Endometrial microvascular endothelial cells (primary cell): ENCODE data around the gene TNFSF8. TPM values are rescaled to one million over a fixed set of nuclear protein-coding genes. Genes with fewer than 3 reads are reported as not detected.

Experiments
- in situ Hi-C: cut with HindIII; loops from 2 replicates; pipeline ENCODE4 v1.10.0; 2017; ENCODE audit warnings: low sequenced_read_pairs, low pct_unique_long_range_greater_than_20kb; ENCODE audit errors: inconsistent ontology term
- total RNA-seq: library from RNA; depleted of rRNA; stranded (reverse); fragments of >200 nt; gene quantifications from one replicate; pipeline ENCODE4 v1.2.3, GENCODE V29; 2015; ENCODE audit errors: inconsistent ontology term

The TNFSF8 gene
- total RNA-seq, 1 donor from 2014 or later = not detected

DNA sequence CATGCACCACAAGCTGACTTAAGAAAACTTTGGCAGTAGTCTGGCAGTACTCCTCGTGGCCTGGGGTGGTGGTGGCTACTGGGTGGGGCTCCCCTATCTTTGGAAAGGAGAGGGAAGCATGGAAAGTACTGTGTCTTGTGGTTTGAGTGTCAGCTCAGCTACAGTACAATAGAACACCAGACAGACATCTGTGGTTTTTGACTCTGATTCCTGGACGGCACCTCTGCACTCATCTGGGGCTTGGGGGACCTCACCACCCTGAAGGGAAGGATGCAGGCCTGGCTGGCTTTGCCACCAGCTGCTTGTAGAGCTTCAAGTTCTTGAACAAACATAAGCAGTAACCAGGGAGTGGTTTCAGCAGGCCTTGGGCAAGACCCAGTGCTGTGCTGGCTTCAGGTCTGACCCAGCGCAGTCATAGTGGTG lies 40.6 kb downstream of the TNFSF8 start:
- in situ Hi-C loops = no loop called here

GRCh38 chr9:114888607-114889006 lies 41.8 kb downstream of the TNFSF8 start:
- in situ Hi-C loops = no loop called here

DNA sequence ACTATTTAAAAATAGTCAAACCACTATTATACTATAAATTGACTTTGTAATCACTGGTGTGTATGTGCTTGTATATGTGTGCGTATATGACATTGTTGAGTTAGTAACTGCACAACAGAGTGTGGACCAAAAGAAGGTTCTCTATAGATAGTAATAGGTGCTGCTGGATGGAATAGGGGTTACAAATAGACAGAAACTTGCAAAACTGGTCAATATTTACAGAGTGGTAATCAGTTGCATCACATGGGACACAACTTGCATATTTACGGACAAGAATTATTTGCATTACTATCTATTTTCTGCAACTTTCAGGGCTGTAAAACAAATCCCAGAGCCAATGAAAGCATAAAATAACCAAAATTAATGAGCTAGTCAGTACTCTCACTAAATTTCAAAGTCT lies 42.4 kb downstream of the TNFSF8 start:
- in situ Hi-C loops = no loop called here

DNA sequence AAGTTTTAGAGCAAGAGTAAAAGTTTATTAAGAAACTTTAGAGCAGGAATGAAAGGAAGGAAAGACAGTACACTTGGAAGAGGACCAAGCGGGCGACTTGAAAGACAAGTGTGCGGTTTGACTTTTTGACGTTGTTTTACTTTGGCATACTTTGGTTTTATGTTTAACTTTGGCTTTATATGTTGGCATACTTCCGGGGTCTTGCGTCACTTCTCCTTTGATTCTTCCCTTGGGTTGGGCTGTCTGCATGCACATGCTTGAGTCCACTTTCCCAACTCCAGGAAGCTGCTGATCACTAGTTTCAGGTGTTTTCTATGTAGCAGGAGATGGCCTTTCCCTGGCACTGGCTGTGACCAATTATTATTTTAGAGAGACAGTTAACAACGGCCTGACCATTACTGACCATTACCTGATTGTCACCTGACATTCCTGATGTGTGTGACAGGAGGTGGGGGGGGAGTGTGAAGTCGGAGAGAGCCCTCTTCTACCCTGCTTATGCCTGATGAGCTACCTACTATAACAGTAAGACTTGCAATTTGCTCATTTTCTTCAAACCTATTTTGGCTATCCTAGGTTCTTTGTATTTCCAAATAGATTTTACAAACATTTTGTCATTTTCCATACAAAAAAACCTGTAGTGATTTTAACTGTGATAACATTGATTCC lies 45.5 kb downstream of the TNFSF8 start:
- in situ Hi-C loops = no loop called here

- in situ Hi-C loops = no loop called here
Measured at GRCh38 chr9:114883709-114884108, 46.7 kb downstream of the TNFSF8 start.

- in situ Hi-C loops = no loop called here
Measured at GRCh38 chr9:114880291-114880745, 50.1 kb downstream of the TNFSF8 start.

- in situ Hi-C loops = no loop called here
Measured at GRCh38 chr9:114878879-114879564, 51.4 kb downstream of the TNFSF8 start.

GRCh38 chr9:114869845-114870244 lies 60.5 kb downstream of the TNFSF8 start:
- in situ Hi-C loops = no loop called here

GRCh38 chr9:114869378-114869777 lies 61.0 kb downstream of the TNFSF8 start:
- in situ Hi-C loops = no loop called here

GRCh38 chr9:114867327-114867726 lies 63.1 kb downstream of the TNFSF8 start:
- in situ Hi-C loops = no loop called here

- in situ Hi-C loops = no loop called here
Measured at GRCh38 chr9:114864471-114864870, 65.9 kb downstream of the TNFSF8 start.

DNA sequence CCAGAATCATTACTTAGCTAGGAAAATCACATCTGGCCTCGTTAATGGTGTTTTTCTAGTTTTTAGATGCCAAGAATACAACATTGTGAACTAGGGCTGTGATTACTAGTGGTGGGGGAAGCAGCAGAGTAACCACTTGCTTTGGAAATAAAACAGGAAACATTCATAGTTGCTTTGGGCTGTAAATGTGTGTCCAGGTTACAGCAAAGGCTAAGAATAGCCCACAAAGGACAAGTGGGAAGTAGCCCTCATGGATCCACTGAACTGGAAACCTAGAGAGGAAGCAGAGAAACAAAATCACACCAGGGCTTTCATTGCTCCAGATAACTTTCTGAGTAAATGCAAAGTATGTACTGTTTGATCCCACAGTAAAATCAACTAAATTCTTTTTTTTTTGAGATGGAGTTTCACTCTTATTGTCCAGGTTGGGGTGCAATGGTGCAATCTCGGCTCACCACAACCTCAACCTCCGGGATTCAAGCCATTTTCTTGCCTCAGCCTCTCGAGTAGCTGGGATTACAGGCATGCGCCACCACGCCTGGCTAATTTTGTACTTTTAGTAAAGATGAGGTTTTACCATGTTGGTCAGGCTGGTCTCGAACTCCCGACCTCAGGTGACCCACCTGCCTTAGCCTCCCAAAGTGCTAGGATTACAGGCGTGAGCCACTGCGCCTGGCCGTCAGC lies 68.3 kb downstream of the TNFSF8 start:
- in situ Hi-C loops = no loop called here

- in situ Hi-C loops = no loop called here
Measured at GRCh38 chr9:114861273-114861672, 69.1 kb downstream of the TNFSF8 start.

GRCh38 chr9:114860187-114860586 lies 70.2 kb downstream of the TNFSF8 start:
- in situ Hi-C loops = no loop called here

GRCh38 chr9:114856942-114857315 lies 73.5 kb downstream of the TNFSF8 start:
- in situ Hi-C loops = no loop called here

- in situ Hi-C loops = no loop called here
Measured at GRCh38 chr9:114856215-114856941, 74.0 kb downstream of the TNFSF8 start.

- in situ Hi-C loops = no loop called here
Measured at GRCh38 chr9:114855488-114855887, 74.9 kb downstream of the TNFSF8 start.

GRCh38 chr9:114854736-114855355 lies 75.5 kb downstream of the TNFSF8 start:
- in situ Hi-C loops = no loop called here
